ENCODE results near the gene NCK2. TPM values are rescaled to one million over a fixed set of nuclear protein-coding genes. Genes with fewer than 3 reads are reported as not detected.

Gene NCK2
- total RNA-seq, 4 donors from 2014 or later: 55.4 to 90.5 (median 62.5) TPM

DNA sequence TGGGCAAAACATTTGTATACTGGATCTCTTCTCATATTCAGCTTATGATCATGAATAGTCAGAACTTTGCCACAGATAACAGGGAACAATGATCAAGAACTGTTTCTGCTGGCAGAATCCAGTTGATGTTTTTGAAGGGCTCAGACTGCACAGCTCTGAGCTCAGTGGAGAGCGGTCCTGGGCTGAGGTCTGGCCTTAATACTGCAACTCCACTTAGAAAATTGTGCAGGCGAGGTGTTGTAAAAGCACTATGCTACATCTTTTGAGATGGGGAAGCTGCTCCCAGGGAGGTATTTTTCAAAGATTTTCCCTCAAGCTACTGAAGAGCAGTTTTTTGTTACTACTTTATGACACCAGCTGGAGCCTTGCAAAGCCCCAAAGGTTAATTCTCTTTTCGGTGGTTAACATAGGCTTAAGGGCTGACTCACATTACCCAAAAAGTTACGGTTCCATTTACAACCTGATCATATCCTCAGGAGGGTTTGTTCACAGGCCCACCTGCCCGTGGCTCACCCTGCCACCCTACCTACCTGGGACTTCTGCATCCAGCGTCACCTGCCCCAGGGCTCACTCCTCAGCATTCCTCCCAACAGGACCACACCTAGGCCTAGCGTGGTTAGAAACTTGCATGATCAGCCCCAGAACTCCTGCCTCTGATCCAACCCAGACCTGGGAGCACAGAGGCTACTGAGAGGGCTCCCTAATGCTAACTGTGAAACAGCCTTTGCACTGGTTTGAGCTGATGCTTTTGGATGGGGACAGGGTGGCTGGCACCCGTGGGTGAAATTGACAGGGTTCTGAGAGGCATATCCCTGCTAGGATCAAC lies 114.4 kb downstream of the NCK2 start:
- 40 to 47% methylated on average over 5 to 8 of the region's 8 CpGs for WGBS, 2 donors
- Histone ChIP-seq H3K27ac (peak overlapping the region; percentile 39 to 84 (median 59)), H3K9me3 (no peaks in the 10 kb centered on the region), H3K27me3 (no peaks in the 10 kb centered on the region), H3K4me3 (no peak overlapping the region), H3K36me3 (peaks cover 0 to 15% (median 3%) of the 10 kb centered on the region in 3 donors), H3K4me1 (peaks cover 16 to 80% (median 51%) of the 10 kb centered on the region in 3 donors)
- intact Hi-C loops (cut with DNase I): no loop called here
- no peak for DNase-seq
- no peak for TF ChIP-seq POLR2A (IDR thresholded peaks at IDR 0.05)

DNA sequence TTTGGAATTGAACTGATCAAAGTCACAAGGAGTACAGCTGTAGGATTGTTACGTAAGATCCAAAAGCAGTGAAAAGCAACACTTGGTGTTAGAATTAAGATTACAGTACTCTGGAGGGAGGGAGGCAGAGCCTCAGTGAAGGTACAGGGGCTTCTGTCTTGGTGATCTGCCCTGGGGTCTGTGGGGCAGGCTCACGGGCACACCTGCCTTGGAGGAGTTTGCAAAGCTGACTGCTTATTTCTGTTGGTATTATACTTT lies 114.9 kb downstream of the NCK2 start:
- Histone ChIP-seq H3K27ac (peak overlapping the region; percentile 39 to 84 (median 59)), H3K4me3 (no peak overlapping the region), H3K9me3 (no peaks in the 10 kb centered on the region), H3K4me1 (peaks cover 16 to 79% (median 47%) of the 10 kb centered on the region in 3 donors), H3K36me3 (peaks cover 0 to 15% (median 3%) of the 10 kb centered on the region in 3 donors), H3K27me3 (no peaks in the 10 kb centered on the region)
- WGBS, 2 donors: 63 to 76% methylated on average over 2 of the region's 2 CpGs
- intact Hi-C loops (cut with DNase I): no loop called here
- DNase-seq: no peak
- TF ChIP-seq, protein P1, sequence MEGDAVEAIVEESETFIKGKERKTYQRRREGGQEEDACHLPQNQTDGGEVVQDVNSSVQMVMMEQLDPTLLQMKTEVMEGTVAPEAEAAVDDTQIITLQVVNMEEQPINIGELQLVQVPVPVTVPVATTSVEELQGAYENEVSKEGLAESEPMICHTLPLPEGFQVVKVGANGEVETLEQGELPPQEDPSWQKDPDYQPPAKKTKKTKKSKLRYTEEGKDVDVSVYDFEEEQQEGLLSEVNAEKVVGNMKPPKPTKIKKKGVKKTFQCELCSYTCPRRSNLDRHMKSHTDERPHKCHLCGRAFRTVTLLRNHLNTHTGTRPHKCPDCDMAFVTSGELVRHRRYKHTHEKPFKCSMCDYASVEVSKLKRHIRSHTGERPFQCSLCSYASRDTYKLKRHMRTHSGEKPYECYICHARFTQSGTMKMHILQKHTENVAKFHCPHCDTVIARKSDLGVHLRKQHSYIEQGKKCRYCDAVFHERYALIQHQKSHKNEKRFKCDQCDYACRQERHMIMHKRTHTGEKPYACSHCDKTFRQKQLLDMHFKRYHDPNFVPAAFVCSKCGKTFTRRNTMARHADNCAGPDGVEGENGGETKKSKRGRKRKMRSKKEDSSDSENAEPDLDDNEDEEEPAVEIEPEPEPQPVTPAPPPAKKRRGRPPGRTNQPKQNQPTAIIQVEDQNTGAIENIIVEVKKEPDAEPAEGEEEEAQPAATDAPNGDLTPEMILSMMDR (IDR thresholded peaks at IDR 0.05): no peak
- no peak for TF ChIP-seq POLR2A (IDR thresholded peaks at IDR 0.05)

DNA sequence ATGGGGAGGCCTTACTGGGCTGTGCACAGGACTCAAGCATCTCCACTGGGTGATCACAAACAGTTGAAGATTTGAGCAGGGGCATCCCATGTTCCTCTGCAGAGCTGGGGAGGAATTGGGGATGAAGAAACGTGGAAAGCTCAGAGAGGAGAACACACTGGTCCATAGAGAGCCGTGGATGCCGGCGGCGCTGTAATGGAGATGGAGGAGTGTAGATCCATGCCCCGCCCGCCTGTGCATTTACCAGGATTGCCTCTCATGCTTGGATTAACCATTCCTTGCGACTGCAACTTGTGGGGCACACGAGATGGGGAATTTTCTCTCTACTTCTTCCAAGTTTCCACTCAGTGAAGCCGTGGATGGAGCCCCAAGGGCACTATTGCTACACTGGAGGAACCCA lies 115.9 kb downstream of the NCK2 start:
- 91% methylated on average over 7 to 10 of the region's 10 CpGs for WGBS, 2 donors

DNA sequence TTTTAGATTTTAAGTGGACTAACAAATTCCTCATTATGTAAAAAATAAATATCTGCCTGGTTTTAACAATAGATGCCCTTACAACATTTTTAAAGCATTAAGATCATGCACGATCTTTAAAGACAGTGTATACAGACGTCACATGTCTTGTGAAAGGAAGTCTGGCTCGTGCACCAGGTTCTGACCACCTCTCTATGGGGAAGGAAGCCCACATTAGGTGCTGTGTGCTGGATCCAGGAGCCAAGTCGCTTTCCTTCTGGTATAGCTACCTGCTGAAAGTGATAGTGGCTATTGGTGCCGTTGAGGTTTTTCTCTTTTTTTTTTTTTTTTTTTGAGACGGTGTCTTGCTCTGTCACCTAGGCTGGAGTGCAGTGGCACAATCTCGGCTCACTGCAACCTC lies 116.5 kb downstream of the NCK2 start:
- Histone ChIP-seq H3K27ac (no peak overlapping the region), H3K4me3 (no peak overlapping the region), H3K9me3 (no peaks in the 10 kb centered on the region), H3K36me3 (peaks cover 0 to 2% (median 0%) of the 10 kb centered on the region in 3 donors), H3K4me1 (peaks cover 11 to 79% (median 53%) of the 10 kb centered on the region in 3 donors), H3K27me3 (no peaks in the 10 kb centered on the region)
- intact Hi-C loops (cut with DNase I): no loop called here
- no peak for TF ChIP-seq POLR2A (IDR thresholded peaks at IDR 0.05)
- TF ChIP-seq, protein P1 (IDR thresholded peaks at IDR 0.05): no peak
- 57 to 58% methylated on average over 6 to 7 of the region's 7 CpGs for WGBS, 2 donors
- no peak for DNase-seq

More for the DNA sequence above, 115.9 kb downstream of the NCK2 start:
- Histone ChIP-seq H3K36me3 (peaks cover 0 to 8% (median under 1%) of the 10 kb centered on the region in 3 donors), H3K9me3 (no peaks in the 10 kb centered on the region), H3K4me1 (peaks cover 11 to 79% (median 48%) of the 10 kb centered on the region in 3 donors), H3K27me3 (no peaks in the 10 kb centered on the region), H3K27ac (peak overlapping the region in 1 of 4 donors; percentile 84), H3K4me3 (no peak overlapping the region)
- TF ChIP-seq POLR2A (IDR thresholded peaks at IDR 0.05): no peak
- TF ChIP-seq, protein P1 (IDR thresholded peaks at IDR 0.05): no peak
- intact Hi-C loops (cut with DNase I): no loop called here
- no peak for DNase-seq

DNA sequence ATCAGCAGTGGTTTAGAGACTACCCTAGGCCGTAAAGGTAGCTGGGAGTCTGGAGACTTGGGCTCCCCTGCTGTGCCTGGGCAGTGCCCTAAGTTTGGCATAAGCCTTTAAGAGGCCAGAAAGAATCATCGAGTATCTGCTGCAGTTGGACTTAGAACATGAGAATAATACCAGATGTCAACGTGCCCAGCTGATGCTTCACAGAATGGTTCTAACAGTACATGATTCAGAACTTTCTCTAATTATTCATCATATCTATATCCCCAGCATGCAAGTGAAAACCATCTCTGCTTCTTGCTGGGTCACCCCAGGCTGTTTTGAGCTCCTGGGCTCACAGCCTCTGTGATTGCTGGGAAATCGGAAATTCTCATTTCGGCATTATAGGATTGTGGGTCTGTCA lies 118.1 kb downstream of the NCK2 start:
- Histone ChIP-seq H3K27me3 (no peaks in the 10 kb centered on the region), H3K4me1 (peaks cover 11 to 79% (median 51%) of the 10 kb centered on the region in 3 donors), H3K4me3 (no peak overlapping the region), H3K27ac (no peak overlapping the region), H3K9me3 (no peaks in the 10 kb centered on the region), H3K36me3 (no peaks in the 10 kb centered on the region)
- WGBS, 2 donors: 65 to 82% methylated on average over 5 of the region's 5 CpGs
- intact Hi-C loops (cut with DNase I): no loop called here
- no peak for DNase-seq
- TF ChIP-seq, protein P1 (IDR thresholded peaks at IDR 0.05): no peak
- TF ChIP-seq POLR2A (IDR thresholded peaks at IDR 0.05): no peak

Data from esophagus squamous epithelium (tissue), 5 donors.